AG08396 (cell line): ENCODE results near the gene DNAJC25.
"Not testable (repeated sequence)": the region's sequence is repeated elsewhere in the genome, so short reads cannot be mapped to it uniquely, and the experiment has no call there.

Source experiments
- DNase-seq: peaks from one replicate; pipeline ENCODE4 v3.0.0; 2012; ENCODE audit warnings: low spot score, mixed read lengths

DNAJC25 gene

GRCh38 chr9:111668026-111668573 lies 37.0 kb downstream of the DNAJC25 start:
- no peak for DNase-seq

GRCh38 chr9:111668601-111669000 lies 37.5 kb downstream of the DNAJC25 start:
- DNase-seq: not testable (repeated sequence)

DNA sequence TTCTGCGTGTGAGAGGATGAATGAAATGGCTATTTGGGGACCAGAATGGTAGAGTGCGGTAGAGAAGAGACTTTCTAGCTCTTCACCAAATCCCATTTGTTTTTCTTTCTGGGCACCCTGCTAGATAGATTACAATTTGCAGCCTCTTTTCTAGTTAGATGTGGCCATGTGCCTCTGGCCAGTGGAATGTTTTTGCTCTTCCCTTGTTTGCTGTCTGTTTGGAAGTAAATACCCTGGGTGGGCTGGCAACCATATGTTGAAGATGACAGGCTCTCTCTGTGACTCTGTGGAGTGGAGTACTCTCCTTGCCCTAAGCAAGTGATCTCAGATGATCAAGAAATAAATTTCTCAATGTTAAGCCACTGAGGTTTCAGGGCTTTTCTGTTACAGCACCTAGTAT lies 43.2 kb downstream of the DNAJC25 start:
- DNase-seq: no peak

- DNase-seq: no peak
Observed at GRCh38 chr9:111676116-111676515, 45.0 kb downstream of the DNAJC25 start.

GRCh38 chr9:111678293-111678692 lies 47.2 kb downstream of the DNAJC25 start:
- no peak for DNase-seq

DNA sequence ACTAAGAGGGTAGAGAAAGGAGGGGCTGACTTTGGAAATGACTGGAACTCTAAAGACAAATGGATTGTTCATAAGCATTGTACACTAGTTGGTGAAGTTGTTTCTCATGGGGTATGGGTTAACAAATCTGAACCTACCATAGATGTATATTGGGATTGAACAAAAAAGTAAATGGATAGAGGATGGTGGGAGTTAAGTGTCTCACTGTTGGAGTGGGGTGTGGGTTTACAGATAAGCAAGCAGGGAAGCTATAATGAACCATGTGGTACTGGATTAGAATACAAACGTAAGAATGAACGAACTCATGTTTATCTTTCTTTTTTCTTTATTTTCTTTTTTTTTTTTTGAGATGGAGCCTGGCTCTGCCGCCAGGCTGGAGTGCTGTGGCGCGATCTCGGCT lies 48.1 kb downstream of the DNAJC25 start:
- DNase-seq: no peak

GRCh38 chr9:111683392-111683791 lies 52.3 kb downstream of the DNAJC25 start:
- DNase-seq: no peak

DNA sequence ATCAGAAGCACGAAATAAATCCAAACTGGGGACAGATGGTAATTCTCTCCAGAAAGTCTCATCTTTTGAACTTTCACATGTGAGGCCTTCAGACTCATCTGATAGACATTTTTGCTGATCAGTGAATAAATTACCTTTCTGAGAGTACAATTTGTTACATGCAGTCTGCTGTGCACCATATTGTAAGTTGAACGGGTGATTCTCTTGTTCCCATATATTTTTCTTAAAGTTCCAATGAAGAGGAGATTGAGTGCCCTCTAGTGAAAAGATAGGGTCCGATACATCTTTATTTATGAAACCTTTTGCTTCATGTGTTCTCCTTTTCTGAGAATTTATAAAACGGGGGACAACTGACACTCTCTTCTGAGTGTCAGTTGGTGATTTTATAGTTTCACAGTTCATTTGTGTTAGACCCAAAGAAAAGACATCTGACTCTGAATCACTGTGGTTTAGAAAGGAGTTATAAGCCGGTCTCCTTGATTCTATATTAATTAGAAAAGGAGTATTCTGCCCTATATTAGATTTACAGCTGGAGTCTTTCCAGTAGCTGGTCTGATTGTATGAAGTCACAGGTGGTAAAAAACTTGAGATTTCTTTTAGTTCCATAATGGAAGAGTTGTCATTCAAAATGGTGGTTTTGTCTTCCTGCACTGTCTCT lies 60.7 kb downstream of the DNAJC25 start:
- DNase-seq: peak; percentile 8

DNA sequence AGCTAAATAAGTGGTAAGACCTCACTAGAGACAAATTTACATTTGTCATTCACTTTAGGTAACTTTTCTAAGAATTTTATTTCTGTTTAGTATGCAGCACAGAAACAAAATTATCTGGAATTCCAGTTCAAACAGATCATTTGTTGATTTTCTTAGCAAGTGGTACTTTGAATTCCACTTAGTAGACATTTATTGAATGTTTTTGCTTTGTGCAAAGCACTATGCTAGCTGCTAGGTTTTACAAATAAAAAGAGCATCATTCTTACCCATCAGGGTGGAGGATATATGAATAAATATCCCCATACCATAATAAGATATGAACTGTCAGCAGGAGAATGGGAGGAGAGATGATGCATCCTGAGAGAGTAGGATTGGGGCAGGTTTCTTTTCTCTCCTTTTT lies 65.7 kb downstream of the DNAJC25 start:
- no peak for DNase-seq

DNA sequence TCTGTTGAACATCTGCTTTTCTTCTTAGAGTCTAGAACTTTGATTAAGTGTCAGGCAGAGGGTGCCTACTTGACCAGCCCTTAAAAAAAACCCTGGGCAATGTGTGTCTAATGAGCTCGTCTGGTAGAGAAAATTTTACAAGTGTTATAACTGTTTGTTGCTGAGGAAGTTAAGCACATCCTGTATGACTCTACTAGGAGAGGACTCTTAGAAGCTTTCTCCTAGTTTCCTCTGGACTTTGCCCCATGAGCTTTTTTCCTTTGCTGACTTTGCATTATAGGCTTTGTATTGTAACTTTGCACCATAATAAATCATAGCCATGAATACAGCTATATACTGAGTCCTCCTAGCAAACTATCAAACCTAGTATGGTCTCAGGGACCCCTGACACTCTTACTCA lies 69.6 kb downstream of the DNAJC25 start:
- no peak for DNase-seq
